BLaER1 (cell line): ENCODE data around the gene EAF2.
A peak's percentile ranks its signal among the peaks of the same experiment; 100 is the strongest.

ENCODE experiments used
- H3K27ac ChIP-seq: shearing (Covaris generic); formaldehyde crosslinking; 2 replicates; pipeline ENCODE4 v1.8.1; 2022
- H3K27me3 ChIP-seq: shearing (Covaris generic); formaldehyde crosslinking; 2 replicates; pipeline ENCODE4 v1.8.1; 2022
- H3K36me3 ChIP-seq: shearing (Covaris generic); formaldehyde crosslinking; 2 replicates; pipeline ENCODE4 v1.8.1; 2022
- H3K4me1 ChIP-seq: shearing (Covaris generic); formaldehyde crosslinking; 2 replicates; pipeline ENCODE4 v1.8.1; 2022
- H3K4me2 ChIP-seq: shearing (Covaris generic); formaldehyde crosslinking; 2 replicates; pipeline ENCODE4 v1.8.1; 2022
- H3K4me3 ChIP-seq: shearing (Covaris generic); formaldehyde crosslinking; 2 replicates; pipeline ENCODE4 v1.8.1; 2022
- H3K9ac ChIP-seq: shearing (Covaris generic); formaldehyde crosslinking; 2 replicates; pipeline ENCODE4 v1.8.1; 2022
- H3K9me3 ChIP-seq: shearing (Covaris generic); formaldehyde crosslinking; 2 replicates; pipeline ENCODE4 v1.8.1; 2022
- H4K20me1 ChIP-seq: shearing (Covaris generic); formaldehyde crosslinking; 2 replicates; pipeline ENCODE4 v1.8.1; 2022
- Cebpa-rat ChIP-seq: shearing (Covaris generic); IDR thresholded peaks from 2 replicates; pipeline ENCODE4 v1.8.1; 2022

Gene EAF2

GRCh38 chr3:121819236-121819635 is 15.8 kb upstream of the EAF2 start:
- peaks cover 67% of the 10 kb centered on the region for H3K9me3 ChIP-seq
- no peak for TF ChIP-seq Cebpa-rat
- H3K36me3 ChIP-seq: peaks cover 90% of the 10 kb centered on the region

GRCh38 chr3:121821421-121822199 is 13.4 kb upstream of the EAF2 start:
- H3K27me3 ChIP-seq: no peaks in the 10 kb centered on the region
- H3K27ac ChIP-seq: no peak overlapping the region
- no peaks in the 10 kb centered on the region for H4K20me1 ChIP-seq
- no peak overlapping the region for H3K9ac ChIP-seq
- no peak for TF ChIP-seq Cebpa-rat
- peaks cover 94% of the 10 kb centered on the region for H3K36me3 ChIP-seq
- peaks cover 63% of the 10 kb centered on the region for H3K9me3 ChIP-seq
- no peak overlapping the region for H3K4me2 ChIP-seq
- no peak overlapping the region for H3K4me3 ChIP-seq
- H3K4me1 ChIP-seq: no peaks in the 10 kb centered on the region

More at GRCh38 chr3:121819236-121819635, 15.8 kb upstream of the EAF2 start:
- Histone ChIP-seq H3K27me3 (no peaks in the 10 kb centered on the region), H3K9ac (no peak overlapping the region), H3K4me1 (no peaks in the 10 kb centered on the region), H3K4me2 (no peak overlapping the region), H4K20me1 (no peaks in the 10 kb centered on the region; the same call in 1 of the 2 replicates), H3K27ac (no peak overlapping the region), H3K4me3 (no peak overlapping the region)

GRCh38 chr3:121822973-121823372 is 12.0 kb upstream of the EAF2 start:
- no peaks in the 10 kb centered on the region for H3K4me1 ChIP-seq
- H3K27me3 ChIP-seq: no peaks in the 10 kb centered on the region
- TF ChIP-seq Cebpa-rat: no peak
- H3K9me3 ChIP-seq: peaks cover 50% of the 10 kb centered on the region
- peaks cover 94% of the 10 kb centered on the region for H3K36me3 ChIP-seq
- H3K4me2 ChIP-seq: no peak overlapping the region
- no peak overlapping the region for H3K4me3 ChIP-seq
- H3K9ac ChIP-seq: no peak overlapping the region
- no peaks in the 10 kb centered on the region for H4K20me1 ChIP-seq
- no peak overlapping the region for H3K27ac ChIP-seq

GRCh38 chr3:121834157-121834670 is 795 bp upstream of the EAF2 start:
- Histone ChIP-seq H3K9me3 (0 out of 2 replicates have a peak, but pooled peaks cover 2% of the 10 kb centered on the region), H4K20me1 (peaks cover 22% of the 10 kb centered on the region; the same call in 1 of the 2 replicates), H3K36me3 (peaks cover 43% of the 10 kb centered on the region), H3K27me3 (no peaks in the 10 kb centered on the region), H3K27ac (peak overlapping the region; percentile 93), H3K4me2 (peak overlapping the region; percentile 95), H3K4me3 (peak overlapping the region; percentile 89), H3K9ac (peak overlapping the region; percentile 97), H3K4me1 (peaks cover 32% of the 10 kb centered on the region)
- TF ChIP-seq Cebpa-rat: peak; percentile 93

- no peak for TF ChIP-seq Cebpa-rat
- Histone ChIP-seq H3K36me3 (peaks cover 44% of the 10 kb centered on the region), H3K9me3 (peaks cover 12% of the 10 kb centered on the region), H3K4me2 (peak overlapping the region; percentile 81), H3K27me3 (no peaks in the 10 kb centered on the region), H3K4me1 (peaks cover 32% of the 10 kb centered on the region), H3K9ac (peak overlapping the region; percentile 92), H3K4me3 (peak overlapping the region; percentile 89), H4K20me1 (peaks cover 13% of the 10 kb centered on the region; the same call in 1 of the 2 replicates), H3K27ac (peak overlapping the region; percentile 81)
These were observed 424 bp downstream of the EAF2 start for GRCh38 chr3:121835465-121835801.

- Histone ChIP-seq H3K4me1 (peaks cover 32% of the 10 kb centered on the region), H3K27me3 (no peaks in the 10 kb centered on the region), H3K4me2 (peak overlapping the region; percentile 81), H3K4me3 (peak overlapping the region; percentile 89), H3K9me3 (peaks cover 18% of the 10 kb centered on the region), H4K20me1 (peaks cover 7% of the 10 kb centered on the region; the same call in 1 of the 2 replicates), H3K36me3 (peaks cover 44% of the 10 kb centered on the region), H3K9ac (peak overlapping the region; percentile 92), H3K27ac (peak overlapping the region; percentile 81)
- no peak for TF ChIP-seq Cebpa-rat
These were observed 1.1 kb downstream of the EAF2 start for GRCh38 chr3:121836064-121836463.

- peaks cover 32% of the 10 kb centered on the region for H3K4me1 ChIP-seq
- H3K27me3 ChIP-seq: no peaks in the 10 kb centered on the region
- TF ChIP-seq Cebpa-rat: no peak
- H4K20me1 ChIP-seq: peaks cover 3% of the 10 kb centered on the region; the same call in 1 of the 2 replicates
- peak overlapping the region; percentile 81 for H3K27ac ChIP-seq
- peak overlapping the region; percentile 92 for H3K9ac ChIP-seq
- H3K36me3 ChIP-seq: peaks cover 42% of the 10 kb centered on the region
- peak overlapping the region; percentile 81 for H3K4me2 ChIP-seq
- peaks cover 20% of the 10 kb centered on the region for H3K9me3 ChIP-seq
- peak overlapping the region; percentile 89 for H3K4me3 ChIP-seq
These were observed 1.5 kb downstream of the EAF2 start for GRCh38 chr3:121836481-121836880.

- H3K4me2 ChIP-seq: no peak overlapping the region
- no peak for TF ChIP-seq Cebpa-rat
- peaks cover 27% of the 10 kb centered on the region for H3K36me3 ChIP-seq
- peaks cover 20% of the 10 kb centered on the region for H3K9me3 ChIP-seq
- no peak overlapping the region; the same call in 1 of the 2 replicates for H3K4me3 ChIP-seq
- no peaks in the 10 kb centered on the region for H4K20me1 ChIP-seq
- no peaks in the 10 kb centered on the region for H3K27me3 ChIP-seq
- no peak overlapping the region for H3K27ac ChIP-seq
- peaks cover 16% of the 10 kb centered on the region for H3K4me1 ChIP-seq
- H3K9ac ChIP-seq: no peak overlapping the region
These were observed 5.0 kb downstream of the EAF2 start for GRCh38 chr3:121839962-121840361.

GRCh38 chr3:121844892-121845291 is 9.9 kb downstream of the EAF2 start:
- Histone ChIP-seq H3K27ac (no peak overlapping the region), H3K36me3 (peaks cover 63% of the 10 kb centered on the region), H3K4me3 (no peak overlapping the region), H3K9me3 (peaks cover 14% of the 10 kb centered on the region), H3K4me1 (no peaks in the 10 kb centered on the region), H3K9ac (no peak overlapping the region), H4K20me1 (peaks cover 25% of the 10 kb centered on the region), H3K27me3 (no peaks in the 10 kb centered on the region), H3K4me2 (no peak overlapping the region)
- no peak for TF ChIP-seq Cebpa-rat

- Histone ChIP-seq H3K27me3 (no peaks in the 10 kb centered on the region), H3K4me3 (no peak overlapping the region), H4K20me1 (peaks cover 58% of the 10 kb centered on the region), H3K4me2 (no peak overlapping the region), H3K4me1 (no peaks in the 10 kb centered on the region), H3K9ac (no peak overlapping the region), H3K27ac (no peak overlapping the region), H3K9me3 (0 out of 2 replicates have a peak, but pooled peaks cover 3% of the 10 kb centered on the region), H3K36me3 (peaks cover 81% of the 10 kb centered on the region)
- TF ChIP-seq Cebpa-rat: no peak
These were observed 17.2 kb downstream of the EAF2 start for GRCh38 chr3:121852256-121852655.
